HG03354 (cell line): ENCODE data around the gene KCNH2.

ENCODE experiments used
- ATAC-seq: cut with Tn5 transposase; IDR thresholded peaks from one replicate; pipeline ENCODE4 v1.9.1; 2021; ENCODE audit warnings: mild to moderate bottlenecking; ENCODE audit not compliant: unreplicated experiment, poor library complexity, severe bottlenecking

Gene KCNH2

GRCh38 chr7:150977382-150978125 lies 567 bp downstream of the KCNH2 start:
- no peak for ATAC-seq

- ATAC-seq = no peak
Measured at GRCh38 chr7:150976529-150977381, 1.4 kb downstream of the KCNH2 start.

DNA sequence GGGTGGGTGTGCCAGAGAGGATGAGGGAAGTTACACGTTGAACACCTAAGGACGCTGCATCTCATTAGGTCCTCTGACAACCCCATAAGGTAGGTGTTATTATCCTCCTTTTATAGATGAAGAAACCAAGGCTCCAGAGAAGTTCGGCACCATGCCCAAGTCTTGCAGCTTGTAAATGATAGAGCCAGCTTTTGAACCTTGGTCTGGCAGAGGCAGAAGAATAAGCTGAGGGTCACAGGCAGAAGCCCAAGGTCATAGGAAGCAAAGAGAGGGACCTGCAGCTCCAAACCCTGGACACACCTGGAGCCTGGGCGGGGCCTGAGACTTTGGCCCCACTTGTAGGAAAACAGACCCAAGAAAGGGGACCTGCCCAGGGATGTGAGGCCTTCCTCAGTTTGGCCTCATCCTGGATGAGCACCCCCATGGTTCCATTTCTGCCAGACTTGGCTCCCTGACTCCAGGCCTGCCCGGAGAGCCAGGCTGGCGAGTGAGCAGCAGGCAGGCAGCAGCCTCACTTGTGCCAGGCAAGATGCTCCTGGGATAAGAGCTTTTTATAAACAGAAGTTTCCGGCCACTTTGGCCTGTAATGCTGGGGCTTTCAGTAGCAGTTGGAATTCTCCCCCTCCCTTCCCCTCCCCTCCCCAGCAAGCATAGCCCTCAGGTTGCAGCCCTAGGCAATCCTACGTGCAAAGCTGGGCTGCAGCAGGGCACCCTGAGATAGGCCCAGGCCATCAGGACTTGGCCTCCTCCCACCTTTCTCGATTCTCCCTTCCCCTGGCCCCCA lies 2.4 kb downstream of the KCNH2 start:
- no peak for ATAC-seq

DNA sequence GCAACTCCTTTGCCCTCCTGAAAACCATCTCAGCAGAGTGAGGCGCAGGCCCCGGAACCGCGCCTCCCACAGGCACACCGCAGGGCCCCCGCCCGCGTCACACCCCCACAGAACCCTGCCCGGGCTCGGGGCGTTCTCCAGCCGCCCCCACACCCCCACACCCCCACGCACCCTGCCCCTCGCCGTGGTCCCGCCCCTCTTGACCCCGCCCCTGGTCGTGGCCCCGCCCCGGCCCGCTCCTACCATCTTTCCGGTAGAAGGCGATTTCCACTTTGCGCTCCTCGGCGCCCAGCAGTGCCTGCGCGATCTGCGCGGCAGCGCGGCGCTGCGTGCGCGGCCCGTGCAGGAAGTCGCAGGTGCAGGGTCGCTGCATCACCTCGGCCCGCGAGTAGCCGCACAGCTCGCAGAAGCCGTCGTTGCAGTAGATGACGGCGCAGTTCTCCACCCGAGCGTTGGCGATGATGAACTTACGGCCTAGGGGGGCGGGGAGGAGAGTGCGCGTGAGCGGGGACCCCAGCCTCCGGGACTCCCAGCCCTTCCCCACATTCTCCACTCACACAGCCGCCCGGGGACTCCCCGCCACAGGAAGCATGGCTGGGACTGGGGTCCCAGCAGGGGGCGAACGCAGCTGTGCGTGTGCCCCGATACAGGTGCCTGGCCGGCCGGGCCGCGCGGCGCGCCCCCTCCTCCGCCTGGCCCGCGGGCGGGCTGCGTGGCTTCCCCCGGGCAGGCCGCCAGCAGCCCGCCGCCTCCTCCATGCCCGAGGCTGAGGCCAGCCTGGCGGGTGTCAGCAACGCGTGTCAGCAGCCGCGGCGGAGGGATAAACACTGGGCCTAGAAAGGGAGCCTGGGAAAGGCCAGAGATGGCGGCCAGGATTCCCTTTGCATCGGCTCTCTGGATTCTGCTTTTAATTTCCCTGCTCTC lies 3.4 kb downstream of the KCNH2 start:
- peak; percentile 73 for ATAC-seq

GRCh38 chr7:150973571-150974451 lies 4.3 kb downstream of the KCNH2 start:
- no peak for ATAC-seq

GRCh38 chr7:150972741-150973140 lies 5.4 kb downstream of the KCNH2 start:
- ATAC-seq = no peak

DNA sequence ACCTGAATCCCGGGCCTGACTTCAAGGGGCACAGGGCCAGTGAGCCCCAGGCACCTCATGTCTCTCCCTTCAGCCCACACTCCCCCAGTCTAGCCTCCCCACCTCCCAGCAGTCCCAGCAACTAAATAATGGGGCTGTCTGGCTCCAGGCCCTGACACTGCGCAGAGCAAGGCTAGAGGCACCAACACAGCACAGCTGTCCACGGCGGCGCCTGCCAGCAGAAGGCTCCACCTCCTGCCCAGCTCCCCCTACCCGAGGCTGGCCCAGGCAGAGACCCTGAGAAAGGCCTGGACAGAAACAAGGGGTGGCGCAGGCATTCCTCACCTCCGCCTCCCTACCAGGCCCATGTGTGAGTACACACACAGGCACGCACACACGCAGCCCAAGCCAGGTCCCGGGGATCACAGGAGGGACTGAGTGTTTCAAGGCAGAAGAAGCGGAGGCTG lies 6.1 kb downstream of the KCNH2 start:
- no peak for ATAC-seq

- no peak for ATAC-seq
Measured at GRCh38 chr7:150971242-150972022, 6.7 kb downstream of the KCNH2 start.

- ATAC-seq = no peak
Measured at GRCh38 chr7:150970424-150970823, 7.7 kb downstream of the KCNH2 start.

GRCh38 chr7:150969475-150969874 lies 8.6 kb downstream of the KCNH2 start:
- no peak for ATAC-seq

- ATAC-seq = no peak
Measured at GRCh38 chr7:150968734-150969372, 9.3 kb downstream of the KCNH2 start.

- no peak for ATAC-seq
Measured at GRCh38 chr7:150968056-150968733, 9.9 kb downstream of the KCNH2 start.

- no peak for ATAC-seq
Measured at GRCh38 chr7:150967349-150967748, 10.8 kb downstream of the KCNH2 start.

DNA sequence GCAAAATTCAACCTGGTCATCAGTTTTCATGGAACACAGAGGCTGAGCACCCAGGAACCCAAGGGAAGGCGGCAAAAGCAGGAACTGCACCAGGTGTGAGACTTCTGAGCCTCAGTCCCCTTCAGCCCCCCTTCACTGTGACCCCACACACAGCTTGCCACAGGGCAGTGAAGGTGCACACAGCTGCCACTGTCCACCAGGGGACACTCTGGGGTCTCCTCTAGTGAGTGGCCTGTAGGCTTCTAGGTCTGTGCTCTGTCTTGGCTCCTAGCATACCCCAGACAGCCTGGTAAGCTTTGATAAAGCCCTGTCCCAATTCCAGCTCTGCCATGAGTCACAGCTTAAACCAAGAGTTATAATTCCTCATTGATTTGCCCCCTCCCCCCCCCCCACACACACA lies 12.1 kb downstream of the KCNH2 start:
- ATAC-seq = no peak

DNA sequence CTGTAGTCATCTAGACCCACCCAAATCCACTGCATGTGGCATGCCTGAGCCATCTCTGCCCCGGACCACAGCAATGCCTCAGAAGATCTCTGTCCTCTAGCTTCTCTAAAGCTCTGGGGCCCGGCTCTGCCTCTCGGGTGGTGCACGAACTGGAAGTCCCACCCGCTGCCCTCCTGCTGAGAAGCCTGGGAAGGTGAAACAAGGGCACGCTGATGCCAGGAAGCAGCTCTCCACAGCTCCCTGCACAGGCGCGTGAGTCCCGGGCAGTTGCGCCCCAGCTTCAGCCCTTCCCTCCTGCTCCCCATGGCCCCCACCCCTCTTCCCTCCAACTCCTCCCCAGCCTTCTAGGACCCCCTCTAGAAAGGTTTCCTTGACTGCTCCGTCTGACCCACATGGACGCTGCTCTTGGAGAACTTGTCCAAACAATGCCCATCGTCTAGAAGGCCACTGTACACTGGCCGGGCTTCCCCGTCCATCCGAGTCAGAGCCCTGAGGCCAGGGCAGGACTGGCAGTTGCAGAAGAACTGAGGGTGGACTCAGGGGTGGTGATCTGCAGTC lies 12.8 kb downstream of the KCNH2 start:
- no peak for ATAC-seq

GRCh38 chr7:150964593-150965111 lies 13.5 kb downstream of the KCNH2 start:
- ATAC-seq = no peak
